ENCODE measurements around the gene FBXL7.

- no peak for TF ChIP-seq CTCF (IDR thresholded peaks at IDR 0.05; ENCODE audit: poor library complexity, severe bottlenecking)
- TF ChIP-seq POLR2AphosphoS5 (IDR thresholded peaks at IDR 0.05) = no peak
- TF ChIP-seq EP300 (conservative IDR thresholded peaks at IDR 0.05; ENCODE audit: poor library complexity, severe bottlenecking) = no peak
- no peak for TF ChIP-seq REST (IDR thresholded peaks at IDR 0.05; ENCODE audit: borderline replicate concordance)
- no peak for TF ChIP-seq RAD21 (conservative IDR thresholded peaks at IDR 0.05)
- TF ChIP-seq EZH2 (IDR thresholded peaks at IDR 0.05; ENCODE audit: borderline replicate concordance, insufficient read depth, low read length, poor library complexity, severe bottlenecking) = no peak
- TF ChIP-seq SMC3 (conservative IDR thresholded peaks at IDR 0.05; ENCODE audit: poor library complexity) = no peak
Observed at GRCh38 chr5:15513431-15513830, 13.5 kb downstream of the FBXL7 start.
